NCI-H774 (cell line): Measurements from ENCODE around the gene KRT15.
A peak's percentile ranks its signal among the peaks of the same experiment; 100 is the strongest.

Experiments
- DNase-seq: peaks from one replicate; lab custom pipeline; 2025; lab: John Stamatoyannopoulos, UW

KRT15 gene

DNA sequence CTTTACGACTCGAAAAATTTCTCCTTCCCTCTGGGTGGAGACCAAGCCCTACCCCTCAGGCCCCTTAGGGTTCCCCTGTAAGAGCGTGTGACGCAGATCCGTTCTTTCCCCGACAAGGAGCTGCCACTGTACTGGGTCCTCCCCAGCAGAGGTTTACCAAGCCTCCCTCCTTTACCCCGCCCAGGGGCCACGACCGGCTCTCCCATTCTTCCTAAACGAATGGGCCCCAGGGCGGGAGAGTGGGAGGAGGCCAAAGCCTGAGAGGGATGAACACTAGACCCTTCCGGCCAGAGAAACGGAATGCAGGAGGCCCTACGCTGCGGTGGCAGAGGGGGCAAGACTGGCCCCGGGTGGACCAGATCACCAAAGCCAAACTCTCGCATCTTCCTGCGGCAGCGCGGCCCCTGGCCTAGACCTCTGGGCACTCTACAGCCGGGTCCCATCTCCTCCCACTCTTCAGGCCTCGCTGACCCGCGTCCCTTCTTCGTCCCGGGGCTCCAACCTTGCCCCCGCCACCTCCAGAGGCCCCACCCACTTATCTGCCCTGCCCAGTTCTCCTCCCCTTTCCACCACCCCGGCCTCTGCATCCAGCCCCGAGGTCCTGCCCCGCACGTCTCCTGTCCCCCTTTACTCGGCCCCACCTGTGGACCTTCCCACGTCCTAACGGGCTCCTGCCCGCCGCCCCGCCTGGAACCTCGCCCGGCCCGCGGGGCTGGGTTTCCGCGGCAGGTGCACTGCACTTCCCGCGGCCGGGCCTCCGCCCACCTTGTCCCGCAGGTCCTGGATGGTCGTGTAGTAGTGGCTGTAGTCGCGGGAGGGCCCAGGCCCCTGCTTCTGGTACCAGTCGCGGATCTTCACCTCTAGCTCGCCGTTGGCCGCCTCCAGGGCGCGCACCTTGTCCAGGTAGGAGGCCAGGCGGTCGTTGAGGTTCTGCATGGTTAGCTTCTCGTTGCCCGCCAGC is 8.7 kb upstream of the KRT15 start:
- DNase-seq = peak; percentile 25

DNA sequence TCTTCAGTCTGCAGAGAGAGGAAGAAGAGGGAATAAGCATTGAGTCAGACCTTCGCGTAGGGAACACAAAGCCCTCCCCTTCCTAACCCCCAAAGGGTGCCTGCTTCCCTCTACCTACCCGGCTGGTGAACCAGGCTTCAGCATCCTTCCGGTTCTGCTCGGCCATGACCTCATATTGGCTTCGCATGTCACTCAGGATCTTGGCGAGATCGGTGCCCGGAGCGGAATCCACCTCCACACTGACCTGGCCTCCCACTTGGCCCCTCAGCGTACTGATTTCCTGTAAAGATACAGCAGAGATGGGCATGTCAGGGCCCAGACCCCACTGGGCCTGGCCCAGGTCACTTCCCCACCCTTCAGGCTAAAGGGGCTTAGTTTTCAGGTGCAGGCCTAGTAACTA is 5.6 kb upstream of the KRT15 start:
- no peak for DNase-seq

DNA sequence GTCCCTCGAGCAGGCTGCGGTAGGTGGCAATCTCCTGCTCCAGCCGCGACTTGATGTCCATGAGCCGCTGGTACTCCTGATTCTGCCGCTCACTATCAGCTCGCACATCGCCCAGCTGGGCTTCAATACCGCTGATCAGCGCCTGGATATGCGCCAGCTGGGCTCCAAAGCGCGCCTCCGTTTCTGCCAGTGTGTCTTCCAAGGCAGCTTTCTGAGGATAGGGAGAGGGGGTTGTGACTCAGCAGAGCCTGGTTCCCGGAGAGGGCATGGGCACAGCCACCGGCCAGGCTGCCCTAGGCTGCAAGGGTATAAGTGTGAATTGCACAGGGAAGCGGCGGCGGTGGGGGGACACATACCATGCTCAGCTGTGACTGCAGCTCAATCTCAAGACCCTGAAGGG is 5.1 kb upstream of the KRT15 start:
- no peak for DNase-seq

DNA sequence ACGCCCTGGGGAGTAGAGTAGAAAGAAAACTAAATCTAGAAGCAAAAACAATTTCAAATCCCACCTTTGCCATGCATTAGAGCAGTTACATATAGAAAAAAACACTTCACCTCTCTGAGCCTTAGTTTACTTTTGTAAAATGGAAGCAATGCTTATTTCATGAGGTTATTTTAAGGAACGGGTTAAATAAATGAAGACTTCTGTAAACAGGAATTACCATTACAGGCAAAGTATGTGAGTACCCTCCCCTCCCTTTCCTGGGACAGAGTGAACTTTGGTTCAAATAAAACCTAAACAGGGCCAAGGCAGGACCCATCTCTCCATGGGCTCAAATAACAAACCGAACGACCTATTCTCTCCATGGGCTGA is 4.5 kb upstream of the KRT15 start:
- no peak for DNase-seq

DNA sequence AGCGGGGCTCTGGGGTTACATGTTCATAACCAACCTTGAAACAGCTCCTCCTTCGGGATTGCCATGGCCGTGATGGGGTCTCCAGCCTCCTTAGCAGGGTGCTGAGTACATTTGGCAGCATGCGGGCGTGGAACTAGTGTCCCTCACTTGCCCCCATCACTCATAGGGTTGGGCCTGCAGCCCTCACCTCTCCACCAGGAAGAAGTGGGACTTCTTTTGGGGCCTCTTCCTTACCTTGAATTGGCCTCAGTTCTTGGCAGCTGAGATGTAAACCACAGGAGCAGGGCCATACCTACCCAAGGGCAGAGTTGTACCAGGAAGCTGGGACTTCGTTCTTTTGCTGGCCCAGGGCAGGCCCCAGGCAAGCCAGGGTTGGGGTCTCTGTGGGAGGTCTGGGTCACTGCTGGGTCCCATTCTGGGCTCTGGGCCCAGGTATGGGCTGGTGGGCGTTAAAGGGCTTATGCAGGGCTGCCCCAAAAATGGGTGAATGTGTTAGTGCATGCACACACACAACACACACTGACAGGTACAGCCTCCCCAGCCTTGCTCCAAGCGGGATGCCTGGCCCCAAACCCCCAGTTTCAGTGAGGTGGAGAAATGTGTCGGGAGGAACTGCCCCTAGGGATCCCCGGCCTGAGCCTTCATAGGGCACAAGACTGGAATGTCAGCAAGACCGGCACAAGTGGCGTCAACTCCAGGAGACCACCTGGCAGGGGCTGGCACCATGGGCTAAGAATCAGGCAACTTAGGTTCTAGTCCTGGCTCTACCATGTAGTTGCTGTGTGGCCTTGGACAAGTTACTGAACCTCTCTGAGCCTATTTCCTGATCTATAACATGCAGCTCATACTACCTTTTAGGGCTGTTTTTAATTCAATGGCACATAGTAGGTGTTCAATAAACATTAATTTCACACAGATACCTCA is 3.9 kb upstream of the KRT15 start:
- no peak for DNase-seq

DNA sequence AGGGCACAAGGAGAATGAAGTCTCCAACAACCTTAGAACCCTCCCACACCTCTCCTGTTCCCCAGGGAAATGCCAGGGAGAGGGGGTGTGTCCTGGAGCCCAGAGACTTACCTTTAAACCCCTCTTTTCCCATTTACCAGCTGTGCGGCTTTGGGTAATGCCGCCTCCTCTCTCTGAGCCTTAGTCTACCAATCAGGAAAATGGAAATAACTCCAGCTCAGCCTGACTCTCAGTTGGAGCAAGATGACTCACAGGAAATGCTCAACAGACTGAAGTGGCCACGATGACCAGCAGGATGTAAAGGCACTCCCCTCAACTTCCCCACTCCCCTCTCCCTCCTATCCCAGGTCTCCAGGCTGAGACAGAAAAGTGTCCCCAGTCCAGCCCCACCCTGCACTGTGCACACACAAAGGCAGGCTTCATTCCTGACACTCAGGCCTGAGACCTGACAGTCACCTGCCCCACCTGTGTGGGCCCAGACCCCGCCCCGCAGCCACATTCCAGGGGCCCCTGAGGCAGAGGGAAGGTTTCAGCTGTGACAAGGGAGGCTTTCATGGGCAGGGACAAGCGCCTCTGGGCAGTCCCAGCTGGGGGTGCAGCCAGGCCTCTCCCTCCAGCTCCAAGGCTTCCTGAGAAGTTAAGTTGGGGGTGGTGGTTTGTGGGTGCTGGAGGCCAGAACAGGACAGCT is 3.0 kb upstream of the KRT15 start:
- DNase-seq = no peak

DNA sequence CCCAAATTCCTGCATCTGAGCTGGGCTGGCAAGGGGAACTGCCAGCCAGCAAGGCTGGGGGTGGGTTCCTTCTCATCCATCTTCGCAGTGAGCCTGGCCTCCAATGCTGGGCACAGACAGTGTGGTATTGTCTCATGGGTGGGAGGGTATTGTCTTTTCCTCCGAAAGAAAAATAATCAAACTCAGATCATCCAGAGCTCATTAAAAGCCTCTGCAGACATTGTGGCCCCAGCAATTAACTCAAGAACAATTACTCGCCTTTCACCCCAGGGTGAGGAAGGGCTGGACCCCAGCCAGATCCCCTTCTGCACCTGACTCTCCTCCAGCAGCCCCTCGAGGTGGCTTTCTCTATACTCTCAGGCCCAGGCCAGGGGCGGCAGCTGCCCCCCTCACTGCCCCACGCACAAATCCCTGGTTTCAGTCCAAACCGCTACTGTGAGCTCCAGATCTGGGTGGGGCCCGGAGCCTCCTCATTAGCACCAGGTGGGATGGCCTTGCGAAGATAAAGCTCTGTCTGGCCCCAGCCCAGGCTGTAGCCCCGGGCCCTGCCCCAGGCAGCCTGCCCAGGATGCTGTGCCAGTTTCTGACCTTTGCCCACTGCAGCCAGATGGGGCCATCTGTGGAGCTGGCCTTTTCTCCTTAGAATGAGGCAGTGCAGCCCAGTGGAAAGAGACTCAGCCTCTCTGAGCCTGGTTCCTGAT is 2.3 kb upstream of the KRT15 start:
- peak; percentile 28 for DNase-seq

DNA sequence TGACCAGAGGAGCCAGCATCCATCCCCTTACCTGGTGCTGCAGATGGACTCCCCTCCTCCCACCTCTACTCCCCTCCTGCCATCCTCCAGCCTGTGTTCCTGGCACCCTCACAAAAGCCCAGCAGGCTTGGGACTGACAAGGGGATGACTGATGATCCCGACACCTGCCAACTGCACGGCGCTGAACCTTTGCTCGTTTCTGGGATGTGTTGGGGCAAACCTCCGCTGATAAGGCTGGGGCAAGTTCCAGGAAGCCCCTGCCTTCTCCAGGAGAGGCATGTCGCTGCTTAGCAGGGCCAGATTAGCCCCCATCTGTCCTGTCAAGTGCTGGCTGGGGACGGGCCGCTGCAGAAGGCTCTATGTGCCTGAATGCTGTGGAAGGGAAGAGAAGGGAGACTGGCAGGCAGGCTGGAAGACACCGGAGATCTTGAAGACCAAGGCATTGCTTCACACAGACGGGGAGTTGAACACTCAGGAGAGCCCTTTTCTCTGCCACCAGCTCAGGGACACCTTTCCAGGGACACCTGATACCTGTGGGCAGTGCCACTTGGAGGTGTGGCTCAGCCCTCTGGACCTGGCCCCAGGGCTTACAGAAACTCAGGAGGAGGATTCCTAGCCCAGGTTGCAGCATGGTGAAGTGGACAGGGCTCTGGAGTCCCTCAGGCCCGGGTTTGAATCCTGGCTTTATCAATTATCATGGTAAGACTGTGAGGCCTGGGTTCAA is 973 bp upstream of the KRT15 start:
- DNase-seq = peak; percentile 86

DNA sequence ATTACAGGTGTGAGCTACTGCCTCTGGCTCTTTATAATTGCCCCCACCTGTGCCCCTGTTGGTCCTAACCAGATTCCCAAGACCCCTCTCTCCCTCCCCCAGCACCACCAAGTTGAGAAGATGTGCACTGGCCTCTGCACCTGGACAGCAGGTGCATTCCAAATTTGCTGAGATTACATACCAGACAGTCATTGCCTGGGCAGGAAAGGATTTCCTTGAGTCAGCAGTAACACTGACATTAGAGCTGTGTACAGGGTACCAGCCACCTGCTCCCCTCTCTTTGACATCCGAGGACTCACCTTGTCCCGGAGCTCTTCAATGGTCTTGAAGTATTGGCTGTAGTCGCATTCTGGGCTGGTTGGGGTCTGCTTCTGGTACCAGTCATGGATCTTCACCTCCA is 659 bp downstream of the KRT15 start:
- no peak for DNase-seq

DNA sequence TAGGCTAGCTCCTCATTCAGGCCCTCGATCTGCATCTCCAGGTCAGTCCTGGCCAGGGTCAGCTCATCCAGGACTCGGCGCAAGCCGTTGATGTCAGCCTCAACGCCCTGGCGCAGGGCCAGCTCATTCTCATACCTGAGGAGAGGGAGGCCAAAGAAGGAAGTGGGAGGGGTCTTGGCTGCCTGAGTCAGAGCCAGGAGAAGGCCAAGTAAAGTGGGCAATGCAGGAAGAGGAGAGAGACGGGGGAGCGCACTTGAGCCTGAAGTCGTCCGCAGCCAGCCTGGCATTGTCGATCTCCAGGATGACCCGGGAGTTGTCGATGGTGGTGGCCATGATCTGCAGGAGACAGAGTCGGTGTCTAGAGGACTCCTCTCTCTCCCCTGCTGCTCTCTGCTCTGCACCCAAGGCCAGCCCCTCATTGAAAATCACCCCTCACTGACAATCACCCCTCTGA is 1.8 kb downstream of the KRT15 start:
- DNase-seq = no peak

DNA sequence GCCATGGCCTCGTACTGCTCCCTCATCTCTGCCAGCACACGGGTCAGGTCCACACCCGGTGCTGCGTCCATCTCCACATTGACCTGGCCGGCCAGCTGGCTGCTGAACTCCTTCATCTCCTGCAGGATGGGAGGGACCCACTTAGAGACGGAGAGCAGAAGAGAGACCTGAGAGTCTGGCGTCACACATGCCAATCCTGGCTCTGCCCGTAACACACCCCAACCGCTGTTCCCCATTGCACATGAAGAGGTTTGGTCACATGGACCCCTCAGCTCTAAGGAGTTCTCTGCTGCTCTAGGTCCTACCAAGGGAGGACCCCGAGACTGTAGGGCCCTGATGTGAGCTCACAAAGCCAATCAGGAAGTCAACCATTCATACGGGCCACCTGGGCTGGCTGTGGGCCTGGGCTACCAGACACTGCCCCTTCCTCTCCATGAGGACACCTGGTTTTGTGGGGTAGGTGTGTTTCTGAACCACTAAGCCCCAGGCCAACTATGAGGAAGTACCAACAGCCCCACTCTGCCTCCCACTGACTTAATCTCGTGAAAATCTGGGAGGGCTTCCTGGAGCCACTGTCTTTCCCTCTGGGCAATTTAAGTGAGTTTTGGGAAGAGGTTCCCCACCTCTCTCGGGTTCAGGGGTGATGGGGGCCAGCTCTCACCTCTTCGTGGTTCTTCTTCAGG is 2.4 kb downstream of the KRT15 start:
- no peak for DNase-seq

DNA sequence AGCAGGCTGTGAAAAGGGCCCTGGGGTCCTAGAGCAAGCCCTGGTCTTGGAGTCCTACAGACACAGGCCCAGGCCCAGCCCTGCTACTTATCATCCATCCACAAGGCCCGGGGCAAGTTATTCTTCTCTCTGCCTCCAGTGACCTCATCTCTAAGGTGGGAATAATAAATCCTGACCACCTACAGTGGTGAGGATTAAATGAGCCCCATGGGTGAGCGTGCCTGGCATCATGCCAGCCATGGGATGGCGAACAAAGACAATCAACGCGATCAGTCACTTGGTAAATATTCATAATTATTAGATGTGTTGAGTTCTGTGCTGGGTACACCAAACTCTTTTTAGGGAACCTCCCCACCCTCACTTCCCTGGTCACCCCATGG is 5.5 kb downstream of the KRT15 start:
- DNase-seq = peak; percentile 78

DNA sequence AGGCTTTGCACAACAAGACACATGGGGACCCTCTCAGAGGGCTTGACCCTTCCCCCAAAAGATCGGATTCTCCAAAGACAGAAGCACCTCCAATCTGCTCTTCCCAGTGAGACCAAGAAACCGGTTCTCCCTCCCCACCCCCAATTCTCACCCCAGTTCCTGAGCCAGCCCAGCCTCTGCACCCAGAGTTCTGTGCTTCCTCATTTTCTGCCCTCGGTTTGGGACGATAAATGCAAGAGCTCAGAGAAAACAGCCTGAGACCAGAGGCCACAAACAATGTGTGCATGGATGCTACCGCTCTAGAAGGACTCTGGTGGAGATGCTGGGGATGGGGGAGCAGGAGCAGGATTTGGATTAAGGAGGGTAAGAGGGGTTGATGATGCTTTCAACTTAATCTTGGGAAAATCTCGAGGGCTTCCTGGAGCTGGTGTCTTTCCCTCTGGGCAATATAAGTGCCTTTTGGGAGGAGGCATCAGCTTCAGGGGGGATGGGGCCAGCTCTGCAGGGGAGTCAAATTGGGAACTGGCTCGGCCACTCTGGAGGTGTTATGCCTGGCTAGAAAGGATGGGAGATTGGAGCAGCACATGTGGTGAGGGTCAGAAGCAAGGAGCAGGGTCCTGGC is 6.0 kb downstream of the KRT15 start:
- DNase-seq = no peak

DNA sequence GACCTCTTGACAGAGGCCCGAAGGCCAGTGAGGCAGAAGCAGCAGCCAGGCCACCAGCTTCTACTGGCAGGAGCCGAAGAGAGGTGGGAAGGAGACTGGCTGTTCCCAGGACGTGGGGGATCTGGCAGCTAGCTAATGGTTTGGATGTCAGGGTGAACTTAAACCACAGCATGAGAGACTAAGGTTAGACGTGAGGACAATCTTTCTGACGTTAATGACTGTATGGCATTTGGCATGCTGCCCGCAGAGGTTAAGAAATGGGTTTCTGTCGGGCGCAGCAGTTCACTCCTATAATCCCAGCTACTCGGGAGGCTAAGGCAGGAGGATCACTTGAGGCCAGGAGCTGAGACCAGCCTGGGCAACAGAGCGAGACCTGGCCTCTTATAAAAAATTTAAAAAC is 7.0 kb downstream of the KRT15 start:
- no peak for DNase-seq

DNA sequence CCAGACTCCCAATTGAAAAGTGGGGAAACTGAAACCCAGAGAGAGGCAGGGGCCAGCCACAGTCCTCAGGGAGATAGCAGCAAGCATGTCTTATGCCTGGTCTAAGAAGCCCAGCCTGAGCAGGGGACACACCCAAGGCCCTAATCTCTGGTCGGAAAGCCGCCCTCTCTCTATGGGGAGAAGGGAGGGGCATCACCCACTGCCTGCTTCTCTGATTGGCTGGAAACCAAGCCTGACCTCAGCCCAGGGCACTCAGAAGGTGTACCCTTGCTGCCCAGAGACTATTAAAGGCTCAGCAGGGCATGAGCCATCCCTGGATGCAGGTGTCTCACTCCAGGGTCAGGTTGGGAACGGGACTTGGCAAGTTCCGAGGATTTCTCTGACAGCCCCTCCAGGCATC is 7.6 kb downstream of the KRT15 start:
- peak; percentile 72 for DNase-seq

DNA sequence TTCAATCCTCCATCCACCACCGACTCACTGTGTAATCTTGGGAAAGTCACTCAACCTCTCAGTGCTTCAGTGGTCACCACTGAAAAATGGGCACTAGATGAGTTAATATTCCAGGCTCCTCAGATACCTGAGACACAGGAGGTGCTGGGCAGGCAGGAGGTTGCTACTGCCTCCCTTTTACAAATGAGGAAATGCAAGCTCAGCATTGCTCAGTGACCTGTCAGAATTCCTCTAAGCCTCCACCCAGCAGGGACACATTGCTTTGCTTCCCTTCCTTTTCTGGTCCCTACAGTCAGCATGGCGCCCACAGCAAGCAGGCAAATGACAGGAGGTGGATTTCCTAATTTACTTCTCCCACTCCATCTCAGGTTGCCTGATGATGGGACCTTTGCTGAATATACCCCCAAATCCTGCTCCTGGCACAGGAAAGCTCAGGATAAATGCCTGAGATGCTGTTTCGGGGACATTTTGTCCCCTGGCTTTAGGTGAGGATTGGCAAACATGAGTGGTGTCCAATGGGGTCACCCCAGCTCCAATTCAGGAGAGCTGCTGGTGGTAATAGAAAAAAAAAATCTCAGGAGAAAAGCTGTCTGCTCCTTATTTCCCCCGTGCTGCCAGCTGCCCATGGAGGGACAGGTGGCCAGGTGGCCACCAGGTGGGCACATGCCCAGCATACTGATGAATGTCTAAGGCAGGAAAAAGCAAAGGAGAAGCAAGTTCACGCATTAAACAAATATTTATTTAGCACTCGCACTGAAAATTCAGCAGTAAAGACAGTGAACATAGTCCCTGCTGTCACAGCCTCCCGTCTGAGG is 8.2 kb downstream of the KRT15 start:
- DNase-seq = peak; percentile 75

DNA sequence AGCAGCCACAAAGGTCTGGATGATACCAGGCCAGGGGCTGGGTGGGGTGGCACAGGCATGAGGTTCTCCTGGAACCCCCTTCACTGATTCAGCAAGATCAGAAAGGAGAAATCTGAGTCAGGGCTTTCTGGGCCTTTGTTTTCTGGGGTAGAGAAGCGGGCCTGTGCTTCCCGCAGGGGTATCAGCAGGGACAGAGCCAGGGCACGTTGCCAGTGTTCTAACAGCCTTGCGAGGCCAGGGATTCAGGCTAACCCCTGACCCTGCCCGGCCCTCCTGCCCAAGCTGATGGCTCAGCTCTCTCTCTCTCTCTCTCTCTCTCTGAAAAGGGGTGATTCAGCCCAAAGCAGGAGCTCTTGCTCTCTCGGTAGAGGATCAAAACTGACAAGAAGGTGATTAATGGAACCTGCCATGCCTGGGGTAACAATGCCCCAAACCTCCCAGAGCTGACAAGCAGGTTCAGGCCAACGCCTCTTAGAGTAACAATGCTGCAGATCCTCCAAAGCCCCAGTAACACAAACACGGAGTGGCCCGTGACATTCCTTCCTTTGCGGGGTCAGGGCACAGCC is 11.3 kb downstream of the KRT15 start:
- no peak for DNase-seq
